GM23338 (cell line): Measurements from ENCODE around the gene PGS1. TPM values are rescaled to one million over a fixed set of nuclear protein-coding genes. Genes with fewer than 3 reads are reported as not detected.

ENCODE experiments used
- ATAC-seq: fragments of 200-7000 bp; cut with Tn5 transposase; 3 replicates; pipeline ENCODE4 v1.9.1; 2020
- DNase-seq: peaks from one replicate; pipeline ENCODE4 v3.0.0-alpha.2; 2015; ENCODE audit warnings: low spot score
- H2AFZ ChIP-seq: fragments of 200-600 bp; sonication (generic); 2 replicates; pipeline ENCODE4 v1.8.0; 2016; ENCODE audit warnings: antibody characterized with exemption, mild to moderate bottlenecking, moderate library complexity
- H3F3A ChIP-seq: fragments of 200-600 bp; sonication (generic); replicated peaks from 2 replicates; pipeline ENCODE4 v1.8.0; 2017; ENCODE audit warnings: antibody characterized with exemption, mixed run types, low read depth
- H3K27ac ChIP-seq: fragments of 200-600 bp; sonication (generic); 2 replicates; pipeline ENCODE4 v1.6.1; 2016; ENCODE audit warnings: low read depth
- H3K27me3 ChIP-seq: fragments of 200-600 bp; sonication (generic); 2 replicates; pipeline ENCODE4 v1.8.0; 2016; ENCODE audit warnings: mild to moderate bottlenecking, mixed run types, moderate library complexity; ENCODE audit not compliant: insufficient read depth
- H3K36me3 ChIP-seq: fragments of 200-600 bp; sonication (generic); 2 replicates; pipeline ENCODE4 v1.8.0; 2016; ENCODE audit warnings: mild to moderate bottlenecking; ENCODE audit not compliant: insufficient read depth
- H3K4me1 ChIP-seq: fragments of 200-600 bp; sonication (generic); 2 replicates; pipeline ENCODE4 v1.8.0; 2016; ENCODE audit warnings: mild to moderate bottlenecking, moderate library complexity; ENCODE audit not compliant: insufficient read depth
- H3K4me2 ChIP-seq: fragments of 200-600 bp; sonication (generic); 2 replicates; pipeline ENCODE4 v1.7.1; 2017; ENCODE audit warnings: mixed run types
- H3K4me3 ChIP-seq: fragments of 200-600 bp; sonication (generic); 2 replicates; pipeline ENCODE4 v1.6.1; 2016; ENCODE audit warnings: mixed run types
- H3K79me2 ChIP-seq: fragments of 200-600 bp; sonication (generic); replicated peaks from 2 replicates; pipeline ENCODE4 v1.8.0; 2017; ENCODE audit warnings: mild to moderate bottlenecking; ENCODE audit not compliant: insufficient read depth
- H3K9me2 ChIP-seq: fragments of 200-600 bp; sonication (generic); 2 replicates; pipeline ENCODE4 v1.8.0; 2017; ENCODE audit not compliant: insufficient read depth
- H4K20me1 ChIP-seq: fragments of 200-600 bp; sonication (generic); replicated peaks from 2 replicates; pipeline ENCODE4 v1.8.0; 2017; ENCODE audit warnings: mild to moderate bottlenecking; ENCODE audit not compliant: insufficient read depth
- H3K27ac Mint-ChIP-seq: 2 replicates; pipeline ENCODE4 v1.8.0; 2020; ENCODE audit warnings: inconsistent platforms, mild to moderate bottlenecking, moderate library complexity, mixed read lengths
- H3K27me3 Mint-ChIP-seq: 3 replicates; pipeline ENCODE4 v1.8.0; 2022; ENCODE audit warnings: low read depth, mild to moderate bottlenecking, moderate library complexity, mixed read lengths, inconsistent platforms; ENCODE audit not compliant: insufficient read depth, poor library complexity
- H3K36me3 Mint-ChIP-seq: 3 replicates; pipeline ENCODE4 v1.8.0; 2021; ENCODE audit warnings: low read depth, mild to moderate bottlenecking, inconsistent platforms, moderate library complexity, mixed read lengths
- H3K4me1 Mint-ChIP-seq: 3 replicates; pipeline ENCODE4 v1.8.0; 2020; ENCODE audit warnings: mild to moderate bottlenecking, inconsistent platforms, mixed read lengths
- H3K4me3 Mint-ChIP-seq: 3 replicates; pipeline ENCODE4 v1.8.0; 2021; ENCODE audit warnings: moderate library complexity, mild to moderate bottlenecking, inconsistent platforms, mixed read lengths
- H3K9me3 Mint-ChIP-seq: 3 replicates; pipeline ENCODE4 v1.8.0; 2020; ENCODE audit warnings: moderate library complexity, mild to moderate bottlenecking, inconsistent platforms, mixed read lengths
- CREB1 ChIP-seq: fragments of 250-450 bp; sonication (Bioruptor Pico); IDR thresholded peaks from 2 replicates; pipeline ENCODE4 v1.5.0; 2020; ENCODE audit warnings: low read depth, mild to moderate bottlenecking, moderate library complexity
- ETS1 ChIP-seq: IDR thresholded peaks from 2 replicates; pipeline ENCODE4 v1.6.1; 2016; ENCODE audit warnings: antibody characterized with exemption
- EZH2 ChIP-seq: fragments of 200-600 bp; sonication (generic); IDR thresholded peaks from one replicate; pipeline ENCODE4 v1.8.0; 2017; ENCODE audit warnings: antibody characterized with exemption, mild to moderate bottlenecking, low read depth; ENCODE audit not compliant: unreplicated experiment
- EZH2phosphoT487 ChIP-seq: fragments of 200-600 bp; sonication (generic); IDR thresholded peaks from one replicate; pipeline ENCODE4 v1.8.1; 2018; ENCODE audit warnings: antibody characterized with exemption; ENCODE audit not compliant: unreplicated experiment
- JUNB ChIP-seq: IDR thresholded peaks from one replicate; pipeline ENCODE4 v1.6.1; 2016; ENCODE audit warnings: antibody characterized with exemption; ENCODE audit not compliant: unreplicated experiment
- NANOG ChIP-seq: IDR thresholded peaks from 2 replicates; pipeline ENCODE4 v1.6.1; 2016; ENCODE audit warnings: antibody characterized with exemption, borderline replicate concordance
- POLR2AphosphoS5 ChIP-seq: IDR thresholded peaks from 2 replicates; pipeline ENCODE4 v1.6.1; 2016; ENCODE audit warnings: antibody characterized with exemption, low read depth
- REST ChIP-seq: IDR thresholded peaks from one replicate; pipeline ENCODE4 v1.6.1; 2018; ENCODE audit warnings: antibody characterized with exemption; ENCODE audit not compliant: unreplicated experiment
- STAT1 ChIP-seq: IDR thresholded peaks from one replicate; pipeline ENCODE4 v1.6.1; 2016; ENCODE audit warnings: antibody characterized with exemption; ENCODE audit not compliant: unreplicated experiment
- ZNF114 ChIP-seq: fragments of 250-450 bp; sonication (Bioruptor Pico); IDR thresholded peaks from 2 replicates; pipeline ENCODE4 v1.5.0; 2020; ENCODE audit warnings: mild to moderate bottlenecking, moderate library complexity
- ZNF331 ChIP-seq: fragments of 250-450 bp; sonication (Bioruptor Pico); IDR thresholded peaks from 2 replicates; pipeline ENCODE4 v1.5.0; 2020; ENCODE audit warnings: low read depth, mild to moderate bottlenecking, moderate library complexity
- polyA plus RNA-seq: library from polyadenylated mRNA; unstranded; fragments of >200 nt; fragmentation: Nextera tagmentation; extraction: Ambion mirVana; gene quantifications from 2 replicates; pipeline ENCODE4 v1.2.1, GENCODE V29; 2016
- total RNA-seq: library from RNA; depleted of rRNA; stranded (reverse); fragments of >200 nt; shearing (Covaris generic); gene quantifications from 2 replicates; pipeline ENCODE4 v1.2.3, GENCODE V29; 2014
- TF ChIP-seq, protein P1 (sequence below), 2 experiments: fragments of 200-600 bp in 1 of 2; sonication (generic) in 1 of 2; conservative IDR thresholded peaks; 2 replicates each; pipeline versions ENCODE4 v1.5.1 to v1.6.1; 2016 to 2017; ENCODE audit warnings: antibody characterized with exemption in 2 of 2, low read depth in 2 of 2, mild to moderate bottlenecking in 2 of 2, moderate library complexity in 1 of 2

The PGS1 gene
- total and polyA plus RNA-seq, 2 experiments from 2014 or later = 43.9 to 67.1 TPM

GRCh38 chr17:78351449-78352006 lies 26.9 kb upstream of the PGS1 start (continued):
- TF ChIP-seq ZNF331 (no peak), STAT1 (no peak), JUNB (no peak), REST (no peak), POLR2AphosphoS5 (peak; percentile 55), CREB1 (no peak), ETS1 (peak; percentile 59), EZH2phosphoT487 (no peak), ZNF114 (CRISPR knock-in tag) (no peak), NANOG (no peak), EZH2 (no peak)
- TF ChIP-seq, protein P1, sequence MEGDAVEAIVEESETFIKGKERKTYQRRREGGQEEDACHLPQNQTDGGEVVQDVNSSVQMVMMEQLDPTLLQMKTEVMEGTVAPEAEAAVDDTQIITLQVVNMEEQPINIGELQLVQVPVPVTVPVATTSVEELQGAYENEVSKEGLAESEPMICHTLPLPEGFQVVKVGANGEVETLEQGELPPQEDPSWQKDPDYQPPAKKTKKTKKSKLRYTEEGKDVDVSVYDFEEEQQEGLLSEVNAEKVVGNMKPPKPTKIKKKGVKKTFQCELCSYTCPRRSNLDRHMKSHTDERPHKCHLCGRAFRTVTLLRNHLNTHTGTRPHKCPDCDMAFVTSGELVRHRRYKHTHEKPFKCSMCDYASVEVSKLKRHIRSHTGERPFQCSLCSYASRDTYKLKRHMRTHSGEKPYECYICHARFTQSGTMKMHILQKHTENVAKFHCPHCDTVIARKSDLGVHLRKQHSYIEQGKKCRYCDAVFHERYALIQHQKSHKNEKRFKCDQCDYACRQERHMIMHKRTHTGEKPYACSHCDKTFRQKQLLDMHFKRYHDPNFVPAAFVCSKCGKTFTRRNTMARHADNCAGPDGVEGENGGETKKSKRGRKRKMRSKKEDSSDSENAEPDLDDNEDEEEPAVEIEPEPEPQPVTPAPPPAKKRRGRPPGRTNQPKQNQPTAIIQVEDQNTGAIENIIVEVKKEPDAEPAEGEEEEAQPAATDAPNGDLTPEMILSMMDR (conservative IDR thresholded peaks at IDR 0.05; ENCODE audit: low read depth in 2 of 2) = peak in 1 of 2 experiments; percentile 25; a peak in 2 of 4 replicates

GRCh38 chr17:78353834-78354233 lies 24.6 kb upstream of the PGS1 start:
- no peak for DNase-seq
- H3K27me3 ChIP-seq = peaks cover 25% of the 10 kb centered on the region
- peaks cover 67% of the 10 kb centered on the region for H3K4me1 Mint-ChIP-seq
- no peak for TF ChIP-seq ETS1
- TF ChIP-seq EZH2 = no peak
- TF ChIP-seq ZNF331 = no peak

More at GRCh38 chr17:78353834-78354233, 24.6 kb upstream of the PGS1 start:
- H3K4me3 ChIP-seq = peak overlapping the region; percentile 60
- no peaks in the 10 kb centered on the region; the same call in 1 of the 2 replicates for H3K9me2 ChIP-seq
- peaks cover 26% of the 10 kb centered on the region for H3K79me2 ChIP-seq
- Mint-ChIP-seq H3K27ac (peak overlapping the region; percentile 96), H3K4me3 (peak overlapping the region; percentile 68), H3K27me3 (peaks cover 35% of the 10 kb centered on the region), H3K9me3 (0 out of 3 replicates have a peak, but pooled peaks cover 4% of the 10 kb centered on the region), H3K36me3 (peaks cover 39% of the 10 kb centered on the region)
- ATAC-seq = no peak
- H3K27ac ChIP-seq = peak overlapping the region; percentile 98
- peaks cover 12% of the 10 kb centered on the region; the same call in 1 of the 2 replicates for H3K36me3 ChIP-seq
- H2AFZ ChIP-seq = no peak overlapping the region
- H3F3A ChIP-seq = peaks cover 54% of the 10 kb centered on the region
- peaks cover 22% of the 10 kb centered on the region for H4K20me1 ChIP-seq
- peak overlapping the region; percentile 85 for H3K4me2 ChIP-seq
- peaks cover 62% of the 10 kb centered on the region for H3K4me1 ChIP-seq
